ENCODE results near the gene MYH15. TPM values are rescaled to one million over a fixed set of nuclear protein-coding genes. Genes with fewer than 3 reads are reported as not detected.

The MYH15 gene
- total and polyA plus RNA-seq, 2 of the 8 experiments (the other 6 are each of a cell fraction or from before 2014, with no cell fraction given): under 0.01 TPM; not detected in 1

GRCh38 chr3:108455212-108455705 is 55.1 kb downstream of the MYH15 start (continued):
- no peak for TF ChIP-seq KDM5A (IDR thresholded peaks at IDR 0.05; ENCODE audit: low read length)
- no peak for TF ChIP-seq E2F6 (IDR thresholded peaks at IDR 0.05)
- no peak for TF ChIP-seq CTBP2 (IDR thresholded peaks at IDR 0.05; ENCODE audit: borderline replicate concordance, insufficient read depth, insufficient read length, low read length)
- TF ChIP-seq NRF1 (IDR thresholded peaks at IDR 0.05; ENCODE audit: low read depth, low read length): no peak
- no peak for TF ChIP-seq POLR2AphosphoS5 (IDR thresholded peaks at IDR 0.05; ENCODE audit: low read depth, low read length)
